Spleen (tissue), 7 donors: Measurements from ENCODE around the gene AJAP1.

Experiments used
- CTCF ChIP-seq, 11 experiments: fragments of 200-600 bp in 7 of 11; fragments of 450-650 bp in 4 of 11; sonication (generic) in 4 of 11; IDR thresholded peaks in 8 of 11; conservative IDR thresholded peaks in 3 of 11; 1 replicate in 7 of 11; 2 replicates in 4 of 11; pipeline versions ENCODE4 v1.4.0 to v1.8.0; 2016 to 2021; ENCODE audit warnings: antibody characterized with exemption in 11 of 11, inconsistent platforms in 4 of 11, mild to moderate bottlenecking in 1 of 11
- POLR2AphosphoS5 ChIP-seq, 3 donors: sonication (generic); formaldehyde crosslinking; IDR thresholded peaks; one replicate each; pipeline ENCODE4 v1.5.1; 2017; ENCODE audit warnings: antibody characterized with exemption in 3 of 3
- donor health status: DM: no; HTN: no; CAD: no; lungs with moderate emphysema.
- donor health status: DM: no; HTN: no; CAD: no.
- donor health status: DM: no; HTN: no; CAD: no.

- TF ChIP-seq POLR2AphosphoS5 (IDR thresholded peaks at IDR 0.05) (no peak), CTCF (IDR thresholded peaks at IDR 0.05 in 8 of 11, conservative IDR thresholded peaks at IDR 0.05 in 3 of 11) (no peak)
These were observed 95.8 kb downstream of the AJAP1 start for GRCh38 chr1:4750177-4750576.
